GM23248 (cell line): Measurements from ENCODE around the gene RBM38.

Experiments used
- EZH2 ChIP-seq: fragments of 200-600 bp; sonication (generic); IDR thresholded peaks from 2 replicates; pipeline ENCODE4 v1.6.1; 2018; ENCODE audit warnings: antibody characterized with exemption, mild to moderate bottlenecking; ENCODE audit not compliant: insufficient read depth, poor library complexity, severe bottlenecking
- EZH2phosphoT487 ChIP-seq: fragments of 200-600 bp; sonication (generic); IDR thresholded peaks from 2 replicates; pipeline ENCODE4 v1.6.1; 2018; ENCODE audit warnings: antibody characterized with exemption, moderate library complexity, mild to moderate bottlenecking, low read depth; ENCODE audit not compliant: insufficient read depth

GRCh38 chr20:57442888-57443239 is 51.7 kb downstream of the RBM38 start:
- no peak for TF ChIP-seq EZH2phosphoT487
- no peak for TF ChIP-seq EZH2
